Effector memory CD8-positive, alpha-beta T cell (primary cell): ENCODE measurements around the gene MCTP1.

Experiments
- ATAC-seq: fragments of 150-1000 bp; cut with Tn5 transposase; replicated peaks from 2 replicates; pipeline ENCODE4 v1.10.0; 2021; ENCODE audit warnings: mild to moderate bottlenecking, moderate library complexity
- DNase-seq, 3 experiments: peaks; one replicate each; pipeline ENCODE4 v3.0.0; 2021
- H3K27ac Mint-ChIP-seq, 2 donors: one replicate each; pipeline ENCODE4 v1.8.0; 2022; ENCODE audit warnings: mild to moderate bottlenecking in 2 of 2, mixed read lengths in 2 of 2, moderate library complexity in 2 of 2
- H3K27me3 Mint-ChIP-seq, 2 donors: one replicate each; pipeline ENCODE4 v1.8.0; 2022; ENCODE audit warnings: mixed read lengths in 2 of 2
- H3K36me3 Mint-ChIP-seq: one replicate; pipeline ENCODE4 v1.8.0; 2022; ENCODE audit warnings: mild to moderate bottlenecking, moderate library complexity, mixed read lengths; ENCODE audit not compliant: insufficient read depth
- H3K4me1 Mint-ChIP-seq, 2 donors: one replicate each; pipeline ENCODE4 v1.8.0; 2022; ENCODE audit warnings: low read depth in 2 of 2, mixed read lengths in 2 of 2
- H3K4me3 Mint-ChIP-seq, 2 donors: one replicate each; pipeline ENCODE4 v1.8.0; 2022; ENCODE audit warnings: mild to moderate bottlenecking in 2 of 2, mixed read lengths in 2 of 2, moderate library complexity in 2 of 2
- H3K9me3 Mint-ChIP-seq, 2 donors: one replicate each; pipeline ENCODE4 v1.8.0; 2022; ENCODE audit warnings: mixed read lengths in 2 of 2

Gene MCTP1

DNA sequence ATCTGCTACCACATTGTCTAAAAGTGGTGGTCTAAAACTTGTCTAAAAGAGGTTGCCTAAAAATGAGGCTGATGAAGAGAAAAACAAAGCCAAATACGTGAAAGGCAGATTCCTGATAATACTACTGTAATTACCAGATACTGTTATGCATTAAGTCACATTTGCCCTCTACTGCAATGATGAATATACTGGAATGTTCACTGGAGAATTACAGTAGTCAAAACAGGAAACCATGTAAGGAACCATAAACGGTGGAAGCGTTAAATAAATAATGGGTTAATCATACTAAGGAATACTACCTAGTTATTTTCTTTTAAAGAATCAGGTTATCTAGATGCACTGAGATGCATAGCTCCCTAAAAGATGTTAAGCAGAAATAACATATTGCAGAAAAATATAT is 201.3 kb downstream of the MCTP1 start:
- Mint-ChIP-seq H3K9me3 (no peaks in the 10 kb centered on the region), H3K4me1 (peaks cover 0 to 2% of the 10 kb centered on the region in 2 donors), H3K27me3 (no peaks in the 10 kb centered on the region), H3K4me3 (no peak overlapping the region), H3K36me3 (no peaks in the 10 kb centered on the region), H3K27ac (no peak overlapping the region)
- DNase-seq (no peak), ATAC-seq (no peak)

DNA sequence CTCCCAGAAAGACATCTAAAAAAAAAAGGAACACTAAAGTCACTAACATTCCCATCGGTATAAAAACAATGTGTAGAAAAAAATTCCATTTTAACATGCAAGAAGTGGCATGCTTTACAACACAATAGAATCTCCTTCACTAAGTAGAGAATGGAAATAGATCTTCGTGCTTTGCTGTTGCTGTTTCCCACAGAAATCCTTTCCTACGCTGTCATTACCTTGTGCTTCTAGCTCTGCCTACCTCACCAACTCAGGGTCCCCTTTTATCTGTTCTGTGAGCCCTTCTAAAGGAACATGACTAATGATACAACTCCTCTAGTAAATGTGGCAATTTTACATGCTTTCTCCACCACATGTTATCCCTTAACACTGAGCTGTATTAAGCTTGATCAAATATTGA is 202.9 kb downstream of the MCTP1 start:
- H3K27me3 Mint-ChIP-seq, result no peaks in the 10 kb centered on the region
- H3K27ac Mint-ChIP-seq, result no peak overlapping the region
- DNase-seq (no peak), ATAC-seq (no peak)
- no peaks in the 10 kb centered on the region for H3K9me3 Mint-ChIP-seq
- H3K36me3 Mint-ChIP-seq, result no peaks in the 10 kb centered on the region
- peak overlapping the region in 1 of 2 donors; percentile 48 for H3K4me3 Mint-ChIP-seq
- peaks cover 0 to 2% of the 10 kb centered on the region in 2 donors for H3K4me1 Mint-ChIP-seq

DNA sequence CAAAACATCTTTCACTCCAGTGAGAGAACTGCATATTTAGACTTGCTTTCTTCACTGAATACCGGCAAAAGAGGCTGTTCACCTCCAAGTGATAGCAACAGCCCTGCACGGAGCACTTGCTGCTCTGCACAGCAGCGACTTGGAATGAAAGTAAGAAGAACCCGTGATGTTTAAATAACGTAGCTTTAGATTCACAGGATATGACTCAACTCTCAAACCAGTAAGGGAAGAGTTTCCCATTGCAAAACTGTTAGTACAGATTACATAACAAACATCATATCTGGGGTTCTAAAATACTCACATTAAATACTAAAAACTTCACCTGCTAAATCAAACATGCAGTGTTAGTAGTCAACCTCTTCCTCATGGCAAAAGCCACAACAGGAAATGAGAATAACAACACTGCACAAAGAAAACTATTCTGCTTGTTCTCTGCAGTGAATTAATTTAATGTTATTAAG is 203.4 kb downstream of the MCTP1 start:
- Mint-ChIP-seq H3K4me3 (peak overlapping the region in 1 of 2 donors; percentile 48), H3K36me3 (no peaks in the 10 kb centered on the region), H3K27ac (no peak overlapping the region), H3K27me3 (no peaks in the 10 kb centered on the region), H3K4me1 (peaks cover 0 to 2% of the 10 kb centered on the region in 2 donors), H3K9me3 (no peaks in the 10 kb centered on the region)
- ATAC-seq (peak; percentile 58), DNase-seq (no peak)

DNA sequence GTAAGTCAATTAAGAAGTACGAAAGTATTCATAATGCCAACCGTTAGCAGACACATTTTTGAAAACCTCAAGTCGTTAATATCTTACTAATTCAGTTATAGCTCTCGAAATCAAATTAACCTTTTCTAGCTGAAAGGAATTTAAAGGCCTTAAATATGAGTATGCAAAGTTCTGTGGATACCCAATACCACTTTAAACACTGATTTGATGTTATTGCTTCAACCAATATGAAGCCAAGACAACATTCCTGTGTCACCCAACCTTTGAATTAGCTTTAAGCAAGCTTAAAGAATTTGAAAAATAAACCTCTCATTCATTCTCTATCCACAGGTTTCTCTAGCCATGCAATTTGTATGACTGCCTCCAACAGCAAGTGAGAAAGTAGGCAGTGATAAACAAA is 204.5 kb downstream of the MCTP1 start:
- H3K4me3 Mint-ChIP-seq, result peak overlapping the region in 1 of 2 donors; percentile 10
- H3K4me1 Mint-ChIP-seq, result peaks cover 0 to 2% of the 10 kb centered on the region in 2 donors
- no peaks in the 10 kb centered on the region for H3K36me3 Mint-ChIP-seq
- no peak for DNase-seq
- H3K27me3 Mint-ChIP-seq, result no peaks in the 10 kb centered on the region
- H3K9me3 Mint-ChIP-seq, result no peaks in the 10 kb centered on the region
- ATAC-seq, result no peak
- H3K27ac Mint-ChIP-seq, result no peak overlapping the region

DNA sequence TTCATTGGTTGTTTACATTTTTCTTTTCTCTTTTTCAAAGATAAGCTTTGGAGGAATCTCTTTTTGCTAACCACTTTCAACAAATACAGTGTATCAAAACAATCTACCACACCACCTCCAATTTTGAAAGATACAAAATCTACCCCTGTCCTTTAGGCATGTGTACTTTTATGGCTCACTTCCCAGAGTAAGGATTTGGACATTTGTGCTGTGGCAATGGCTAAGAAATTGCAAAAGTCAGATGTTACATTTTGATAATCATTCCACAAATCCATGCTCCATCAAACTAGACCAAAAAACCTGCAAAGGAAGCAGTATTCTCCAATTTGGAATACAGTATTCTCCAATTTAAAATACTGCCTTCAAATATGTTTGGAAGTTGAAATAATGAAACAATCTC is 204.9 kb downstream of the MCTP1 start:
- no peak for DNase-seq
- Mint-ChIP-seq H3K36me3 (no peaks in the 10 kb centered on the region), H3K27ac (no peak overlapping the region), H3K4me1 (peaks cover 0 to 2% of the 10 kb centered on the region in 2 donors), H3K9me3 (no peaks in the 10 kb centered on the region), H3K4me3 (no peak overlapping the region), H3K27me3 (no peaks in the 10 kb centered on the region)
- ATAC-seq, result no peak

DNA sequence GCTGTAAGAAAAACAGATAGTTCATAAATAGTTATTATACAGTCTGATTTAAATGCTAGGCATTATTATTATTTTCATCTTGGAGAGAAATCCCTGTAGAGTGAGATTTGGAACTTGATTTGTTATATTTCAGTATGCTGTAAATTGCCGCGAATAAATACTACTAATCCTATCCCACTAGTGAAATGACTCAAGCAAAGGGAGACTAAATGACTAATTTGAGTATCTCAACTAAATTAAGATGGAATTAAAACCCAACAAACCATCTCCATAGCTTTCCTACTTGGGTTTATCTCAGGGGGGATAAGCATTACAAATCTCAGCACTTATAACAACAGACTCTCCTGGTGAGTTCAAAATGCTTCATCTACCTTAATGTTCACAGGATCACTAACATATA is 206.0 kb downstream of the MCTP1 start:
- H3K4me3 Mint-ChIP-seq, result no peak overlapping the region
- DNase-seq (no peak), ATAC-seq (no peak)
- H3K4me1 Mint-ChIP-seq, result peaks cover 0 to 2% of the 10 kb centered on the region in 2 donors
- no peaks in the 10 kb centered on the region for H3K27me3 Mint-ChIP-seq
- no peaks in the 10 kb centered on the region for H3K36me3 Mint-ChIP-seq
- H3K9me3 Mint-ChIP-seq, result no peaks in the 10 kb centered on the region
- H3K27ac Mint-ChIP-seq, result no peak overlapping the region

DNA sequence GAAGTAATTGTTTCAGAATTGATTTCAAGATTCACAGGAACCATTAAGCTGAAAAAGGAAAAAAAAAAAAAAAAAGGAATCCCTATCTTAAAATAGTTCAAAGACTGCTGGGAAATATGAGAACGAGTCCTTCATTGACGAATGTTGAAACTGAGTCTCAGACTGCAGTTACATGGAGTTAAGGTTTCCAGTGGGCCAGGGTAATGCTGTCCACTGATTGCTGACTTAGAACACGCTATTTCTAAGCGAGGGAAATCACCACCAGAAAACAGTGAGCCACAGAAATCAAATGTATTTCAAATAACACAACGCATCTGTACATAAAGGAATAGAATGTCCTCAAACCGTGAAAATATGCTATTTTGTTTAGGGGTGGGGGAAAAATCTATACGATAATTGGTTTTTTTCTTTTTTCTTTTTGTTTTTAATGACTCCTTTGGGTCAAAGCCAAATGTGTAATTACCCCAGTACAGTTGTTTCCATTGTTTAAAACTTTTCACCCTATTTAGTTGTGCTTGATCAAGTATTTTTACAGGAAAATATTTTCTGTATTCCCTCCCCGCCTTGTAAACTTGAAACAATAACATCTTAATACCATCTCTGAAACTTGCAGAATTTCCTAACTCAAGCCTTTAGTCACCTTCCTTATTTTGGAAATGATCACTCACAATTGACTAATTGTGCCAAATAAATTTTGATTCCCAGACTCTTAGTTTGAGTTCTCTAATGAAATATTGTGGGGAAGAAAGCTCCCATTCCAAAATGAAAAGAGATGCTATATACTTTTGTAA is 208.3 kb downstream of the MCTP1 start:
- DNase-seq, result no peak
- H3K4me1 Mint-ChIP-seq, result no peaks in the 10 kb centered on the region
- H3K9me3 Mint-ChIP-seq, result no peaks in the 10 kb centered on the region
- no peak overlapping the region for H3K27ac Mint-ChIP-seq
- H3K4me3 Mint-ChIP-seq, result no peak overlapping the region
- no peaks in the 10 kb centered on the region for H3K36me3 Mint-ChIP-seq
- no peaks in the 10 kb centered on the region for H3K27me3 Mint-ChIP-seq
- ATAC-seq, result no peak

DNA sequence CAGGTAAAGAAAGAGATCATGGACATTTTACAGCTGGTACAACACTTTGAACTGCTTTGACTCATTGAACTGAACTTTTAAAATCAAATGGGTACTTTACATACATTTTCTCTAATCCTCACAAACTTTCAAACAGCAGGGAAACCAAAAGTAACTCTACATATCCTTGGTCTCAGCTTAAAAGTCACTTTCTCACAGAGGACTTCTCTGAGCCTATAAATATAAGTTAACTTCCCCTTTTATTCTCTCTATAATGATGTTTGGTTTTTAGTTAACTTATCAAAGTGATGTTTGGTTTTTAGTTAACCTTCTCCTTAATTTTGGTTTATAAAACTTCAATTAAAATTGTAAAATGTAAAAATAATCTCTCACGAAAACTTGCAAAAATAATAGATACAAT is 209.8 kb downstream of the MCTP1 start:
- ATAC-seq (no peak), DNase-seq (no peak)
- no peak overlapping the region for H3K4me3 Mint-ChIP-seq
- H3K4me1 Mint-ChIP-seq, result no peaks in the 10 kb centered on the region
- no peak overlapping the region for H3K27ac Mint-ChIP-seq
- H3K36me3 Mint-ChIP-seq, result no peaks in the 10 kb centered on the region
- H3K9me3 Mint-ChIP-seq, result peaks cover 0 to 9% of the 10 kb centered on the region in 2 donors
- H3K27me3 Mint-ChIP-seq, result no peaks in the 10 kb centered on the region

DNA sequence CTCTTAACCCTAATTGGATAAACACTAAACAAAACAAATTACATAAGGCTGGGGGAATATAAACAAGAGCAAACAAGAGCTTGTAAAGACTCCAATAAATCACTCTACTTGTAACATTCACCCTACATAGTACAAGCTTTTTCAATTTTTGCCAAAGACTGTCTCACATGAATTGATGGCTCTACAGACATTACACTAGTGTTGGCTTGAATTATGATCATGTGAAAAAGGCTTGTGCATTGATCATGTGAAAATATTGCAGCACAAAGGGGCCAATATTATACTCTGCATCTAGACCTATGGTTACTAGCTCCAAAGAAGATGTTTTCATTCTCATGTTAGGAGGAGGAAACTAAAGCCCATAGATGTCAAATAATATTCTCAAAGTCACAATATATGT is 212.6 kb downstream of the MCTP1 start:
- DNase-seq, result no peak
- no peaks in the 10 kb centered on the region for H3K36me3 Mint-ChIP-seq
- H3K4me1 Mint-ChIP-seq, result no peaks in the 10 kb centered on the region
- H3K27ac Mint-ChIP-seq, result no peak overlapping the region
- H3K9me3 Mint-ChIP-seq, result peaks cover 0 to 9% of the 10 kb centered on the region in 2 donors
- H3K4me3 Mint-ChIP-seq, result no peak overlapping the region
- no peak for ATAC-seq
- no peaks in the 10 kb centered on the region for H3K27me3 Mint-ChIP-seq

DNA sequence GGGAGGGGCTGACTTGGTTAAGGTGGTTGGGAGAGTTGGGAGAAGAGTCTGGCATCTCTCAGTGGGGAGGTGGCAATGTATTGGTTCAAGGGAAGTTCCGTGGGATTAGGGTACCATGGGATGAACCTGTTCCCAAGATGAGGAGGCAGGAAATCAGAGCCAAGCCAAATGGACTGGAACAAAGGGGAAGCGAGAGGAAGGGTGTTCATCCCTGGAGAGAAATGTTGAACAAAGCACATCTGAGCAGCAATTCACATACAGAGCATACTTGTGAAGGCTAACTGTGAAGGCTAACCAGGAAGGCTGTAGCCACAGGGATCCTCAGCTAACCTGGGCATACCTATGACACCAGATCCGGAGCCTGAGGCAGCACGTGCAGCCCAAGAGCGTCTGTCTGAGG is 214.0 kb downstream of the MCTP1 start:
- no peaks in the 10 kb centered on the region for H3K27me3 Mint-ChIP-seq
- DNase-seq (no peak), ATAC-seq (no peak)
- H3K27ac Mint-ChIP-seq, result no peak overlapping the region
- H3K4me1 Mint-ChIP-seq, result no peaks in the 10 kb centered on the region
- H3K4me3 Mint-ChIP-seq, result no peak overlapping the region
- H3K36me3 Mint-ChIP-seq, result no peaks in the 10 kb centered on the region
- peaks cover 0 to 9% of the 10 kb centered on the region in 2 donors for H3K9me3 Mint-ChIP-seq

DNA sequence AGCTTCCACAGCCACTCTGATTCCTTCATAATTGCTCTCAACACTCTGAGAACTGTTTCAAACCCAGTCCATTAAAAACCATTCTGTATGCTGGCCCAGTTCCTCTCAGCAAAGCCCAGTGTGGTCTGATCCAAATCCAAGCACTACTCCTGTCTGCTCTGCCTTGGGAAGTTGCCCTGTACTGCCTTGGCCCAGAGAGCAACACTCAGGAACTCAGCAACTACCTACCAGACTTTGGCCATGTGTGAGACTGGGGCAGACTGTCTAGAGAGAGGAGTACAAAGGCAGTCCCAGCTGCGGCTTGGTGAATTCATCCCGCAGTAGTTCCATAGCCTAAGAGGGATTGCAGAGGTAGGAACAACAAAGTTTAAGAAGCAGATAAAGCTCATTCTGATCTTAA is 214.4 kb downstream of the MCTP1 start:
- Mint-ChIP-seq H3K9me3 (peaks cover 0 to 9% of the 10 kb centered on the region in 2 donors), H3K36me3 (no peaks in the 10 kb centered on the region), H3K4me3 (no peak overlapping the region), H3K4me1 (no peaks in the 10 kb centered on the region), H3K27me3 (no peaks in the 10 kb centered on the region), H3K27ac (no peak overlapping the region)
- DNase-seq (no peak), ATAC-seq (no peak)

DNA sequence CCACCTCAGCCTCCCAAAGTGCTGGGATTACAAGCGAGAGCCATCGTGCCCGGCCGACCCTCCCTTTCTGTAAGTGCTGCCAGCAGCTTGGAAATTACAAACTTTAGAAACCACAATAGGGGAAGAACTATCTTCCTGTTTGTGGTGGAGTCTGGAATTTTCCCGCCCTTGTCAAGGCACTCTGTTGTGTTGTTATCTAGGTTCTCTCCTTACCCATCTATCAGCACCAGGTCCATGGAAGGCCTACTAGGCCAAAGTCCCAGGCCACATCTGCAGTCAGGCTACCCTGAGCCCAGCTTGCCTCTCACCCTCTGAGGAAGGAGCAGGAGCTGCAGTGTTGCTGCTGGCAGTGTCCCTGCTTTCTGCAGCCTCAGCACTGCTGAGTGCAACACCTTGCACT is 214.9 kb downstream of the MCTP1 start:
- H3K36me3 Mint-ChIP-seq, result no peaks in the 10 kb centered on the region
- no peak overlapping the region for H3K27ac Mint-ChIP-seq
- no peak for ATAC-seq
- no peaks in the 10 kb centered on the region for H3K27me3 Mint-ChIP-seq
- DNase-seq, result no peak
- H3K4me3 Mint-ChIP-seq, result no peak overlapping the region
- H3K4me1 Mint-ChIP-seq, result no peaks in the 10 kb centered on the region
- H3K9me3 Mint-ChIP-seq, result peaks cover 0 to 9% of the 10 kb centered on the region in 2 donors

DNA sequence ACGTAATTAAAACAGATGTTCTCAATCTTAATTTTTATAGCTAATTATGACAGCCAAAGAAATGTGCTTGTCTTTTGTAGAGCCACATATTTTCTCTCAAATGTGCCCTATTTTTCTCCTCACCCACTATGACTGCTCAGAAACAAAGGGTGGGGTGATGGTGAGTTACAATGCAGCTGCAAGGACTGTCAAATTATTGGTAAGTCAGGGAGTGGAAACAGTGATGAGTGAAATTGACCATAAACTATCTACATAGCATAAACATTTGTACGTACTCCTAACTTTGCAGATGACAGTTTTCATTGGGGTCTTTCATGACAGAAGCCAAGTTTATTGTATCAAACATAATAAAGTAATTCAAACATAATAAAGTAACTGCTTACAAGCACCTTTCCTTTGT is 215.9 kb downstream of the MCTP1 start:
- Mint-ChIP-seq H3K4me1 (no peaks in the 10 kb centered on the region), H3K27ac (no peak overlapping the region), H3K4me3 (no peak overlapping the region), H3K36me3 (no peaks in the 10 kb centered on the region), H3K9me3 (peaks cover 0 to 9% of the 10 kb centered on the region in 2 donors), H3K27me3 (no peaks in the 10 kb centered on the region)
- ATAC-seq (no peak), DNase-seq (no peak)

DNA sequence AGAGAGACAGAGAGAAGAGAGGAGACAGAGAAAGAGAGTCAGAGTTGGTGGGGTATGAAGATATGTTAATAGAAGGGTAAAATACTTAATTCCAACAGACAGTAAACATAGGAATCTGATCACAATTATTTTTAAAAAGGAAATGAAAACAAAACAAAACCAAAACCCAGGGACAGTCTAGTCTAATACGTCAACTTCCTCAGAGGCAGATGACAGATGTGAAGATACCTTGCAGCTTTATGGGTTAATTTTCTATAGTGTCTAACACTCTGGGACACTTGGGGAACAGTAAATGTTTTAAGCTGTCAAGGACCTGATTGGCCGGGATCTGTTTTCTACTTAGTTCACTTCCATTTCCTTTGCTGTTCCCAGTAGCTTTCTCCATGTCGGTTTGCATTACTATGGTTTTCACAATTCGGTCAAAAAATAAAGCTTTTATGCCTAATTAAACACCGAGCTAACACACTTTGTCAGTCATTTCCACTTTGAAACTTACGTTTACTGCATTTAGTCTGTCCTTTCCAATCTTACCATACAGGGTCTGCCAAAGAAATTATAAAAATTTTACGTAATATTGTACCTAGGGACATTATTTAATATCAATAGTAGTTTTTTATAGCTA is 216.5 kb downstream of the MCTP1 start:
- Mint-ChIP-seq H3K4me1 (no peaks in the 10 kb centered on the region), H3K36me3 (no peaks in the 10 kb centered on the region), H3K27me3 (no peaks in the 10 kb centered on the region), H3K9me3 (peaks cover 0 to 9% of the 10 kb centered on the region in 2 donors), H3K4me3 (no peak overlapping the region), H3K27ac (no peak overlapping the region)
- DNase-seq (no peak), ATAC-seq (no peak)
